ENCODE results near the gene HOXC13. TPM values are rescaled to one million over a fixed set of nuclear protein-coding genes. Genes with fewer than 3 reads are reported as not detected.

HOXC13 gene
- total and polyA plus RNA-seq, 2 donors: 0.05 to 0.07 TPM

GRCh38 chr12:53967421-53967925, 28.8 kb downstream of the HOXC13 start:
- H3K27me3 ChIP-seq (ENCODE audit: control insufficient read depth in 2 of 2, insufficient read depth in 1 of 2, low read length in 1 of 2): peaks cover 89 to 100% of the 10 kb centered on the region in 2 donors
- no peaks in the 10 kb centered on the region for H3K9me3 ChIP-seq (ENCODE audit: control insufficient read depth in 2 of 2, insufficient read depth in 1 of 2, low read length in 1 of 2)
- H3K36me3 ChIP-seq (ENCODE audit: control insufficient read depth in 2 of 2, insufficient read depth in 2 of 2, low read length in 1 of 2): no peaks in the 10 kb centered on the region
- H3K4me3 ChIP-seq (ENCODE audit: low read length in 2 of 2): no peak overlapping the region
- no peak overlapping the region for H3K27ac ChIP-seq (ENCODE audit: low read depth in 1 of 2, low read length in 1 of 2)
- 8% methylated on average over 5 of the region's 5 CpGs for WGBS
- H3K4me1 ChIP-seq (ENCODE audit: control insufficient read depth in 2 of 2, insufficient read depth in 2 of 2, low read length in 2 of 2): no peaks in the 10 kb centered on the region
- no peak for DNase-seq (ENCODE audit: low read depth in 6 of 9, low spot score in 9 of 9)

GRCh38 chr12:53968214-53969127, 29.8 kb downstream of the HOXC13 start:
- no peaks in the 10 kb centered on the region for H3K4me1 ChIP-seq (ENCODE audit: control insufficient read depth in 2 of 2, insufficient read depth in 2 of 2, low read length in 2 of 2)
- H3K36me3 ChIP-seq (ENCODE audit: control insufficient read depth in 2 of 2, insufficient read depth in 2 of 2, low read length in 1 of 2): no peaks in the 10 kb centered on the region
- DNase-seq (ENCODE audit: low read depth in 6 of 9, low spot score in 9 of 9): no peak
- H3K27me3 ChIP-seq (ENCODE audit: control insufficient read depth in 2 of 2, insufficient read depth in 1 of 2, low read length in 1 of 2): peaks cover 81 to 100% of the 10 kb centered on the region in 2 donors
- H3K9me3 ChIP-seq (ENCODE audit: control insufficient read depth in 2 of 2, insufficient read depth in 1 of 2, low read length in 1 of 2): peaks cover 0 to 4% of the 10 kb centered on the region in 2 donors
- no peak overlapping the region for H3K4me3 ChIP-seq (ENCODE audit: low read length in 2 of 2)
- WGBS: 14% methylated on average over 24 of the region's 24 CpGs
- H3K27ac ChIP-seq (ENCODE audit: low read depth in 1 of 2, low read length in 1 of 2): no peak overlapping the region

GRCh38 chr12:53969588-53970259, 31.1 kb downstream of the HOXC13 start:
- no peaks in the 10 kb centered on the region for H3K36me3 ChIP-seq (ENCODE audit: control insufficient read depth in 2 of 2, insufficient read depth in 2 of 2, low read length in 1 of 2)
- no peak for DNase-seq (ENCODE audit: low read depth in 6 of 9, low spot score in 9 of 9)
- H3K4me1 ChIP-seq (ENCODE audit: control insufficient read depth in 2 of 2, insufficient read depth in 2 of 2, low read length in 2 of 2): no peaks in the 10 kb centered on the region
- 22% methylated on average over 12 of the region's 12 CpGs for WGBS
- H3K27me3 ChIP-seq (ENCODE audit: control insufficient read depth in 2 of 2, insufficient read depth in 1 of 2, low read length in 1 of 2): peaks cover 85 to 100% of the 10 kb centered on the region in 2 donors
- H3K4me3 ChIP-seq (ENCODE audit: low read length in 2 of 2): no peak overlapping the region
- H3K27ac ChIP-seq (ENCODE audit: low read depth in 1 of 2, low read length in 1 of 2): no peak overlapping the region
- H3K9me3 ChIP-seq (ENCODE audit: control insufficient read depth in 2 of 2, insufficient read depth in 1 of 2, low read length in 1 of 2): peaks cover 0 to 10% of the 10 kb centered on the region in 2 donors

GRCh38 chr12:53970451-53970850, 31.8 kb downstream of the HOXC13 start:
- Histone ChIP-seq H3K4me3 (ENCODE audit: low read length in 2 of 2) (no peak overlapping the region), H3K27ac (ENCODE audit: low read depth in 1 of 2, low read length in 1 of 2) (no peak overlapping the region), H3K9me3 (ENCODE audit: control insufficient read depth in 2 of 2, insufficient read depth in 1 of 2, low read length in 1 of 2) (peaks cover 0 to 12% of the 10 kb centered on the region in 2 donors), H3K27me3 (ENCODE audit: control insufficient read depth in 2 of 2, insufficient read depth in 1 of 2, low read length in 1 of 2) (peaks cover 88 to 100% of the 10 kb centered on the region in 2 donors), H3K4me1 (ENCODE audit: control insufficient read depth in 2 of 2, insufficient read depth in 2 of 2, low read length in 2 of 2) (no peaks in the 10 kb centered on the region), H3K36me3 (ENCODE audit: control insufficient read depth in 2 of 2, insufficient read depth in 2 of 2, low read length in 1 of 2) (no peaks in the 10 kb centered on the region)
- DNase-seq (ENCODE audit: low read depth in 6 of 9, low spot score in 9 of 9): no peak
- WGBS: 23% methylated on average over 4 of the region's 4 CpGs

DNA sequence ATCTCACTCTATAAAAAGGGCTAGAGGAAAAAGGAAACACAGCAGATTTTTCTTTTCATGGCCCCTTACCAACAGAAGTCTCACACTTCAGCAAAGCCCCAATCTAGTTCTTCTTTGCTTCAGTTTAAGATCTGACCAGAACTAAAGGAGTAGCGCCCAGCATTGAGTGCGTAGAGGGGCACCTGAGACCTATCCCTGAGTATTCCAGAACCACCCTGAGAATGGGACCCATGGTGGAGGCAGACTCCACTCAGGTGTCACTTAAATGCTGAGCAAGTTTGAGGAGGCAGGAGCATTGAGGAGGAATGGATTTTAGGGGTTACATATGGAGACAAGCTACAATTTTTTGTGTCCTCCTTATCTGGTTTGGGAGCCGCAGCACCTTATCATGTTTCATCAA, 32.5 kb downstream of the HOXC13 start:
- WGBS: 71% methylated on average over 3 of the region's 3 CpGs
- Histone ChIP-seq H3K4me3 (ENCODE audit: low read length in 2 of 2) (no peak overlapping the region), H3K27ac (ENCODE audit: low read depth in 1 of 2, low read length in 1 of 2) (no peak overlapping the region), H3K36me3 (ENCODE audit: control insufficient read depth in 2 of 2, insufficient read depth in 2 of 2, low read length in 1 of 2) (no peaks in the 10 kb centered on the region), H3K9me3 (ENCODE audit: control insufficient read depth in 2 of 2, insufficient read depth in 1 of 2, low read length in 1 of 2) (peaks cover 0 to 16% of the 10 kb centered on the region in 2 donors), H3K4me1 (ENCODE audit: control insufficient read depth in 2 of 2, insufficient read depth in 2 of 2, low read length in 2 of 2) (no peaks in the 10 kb centered on the region), H3K27me3 (ENCODE audit: control insufficient read depth in 2 of 2, insufficient read depth in 1 of 2, low read length in 1 of 2) (peaks cover 87 to 100% of the 10 kb centered on the region in 2 donors)
- no peak for DNase-seq (ENCODE audit: low read depth in 6 of 9, low spot score in 9 of 9)

GRCh38 chr12:53971686-53972085, 33.1 kb downstream of the HOXC13 start:
- peaks cover 0 to 16% of the 10 kb centered on the region in 2 donors for H3K9me3 ChIP-seq (ENCODE audit: control insufficient read depth in 2 of 2, insufficient read depth in 1 of 2, low read length in 1 of 2)
- peaks cover 87 to 100% of the 10 kb centered on the region in 2 donors for H3K27me3 ChIP-seq (ENCODE audit: control insufficient read depth in 2 of 2, insufficient read depth in 1 of 2, low read length in 1 of 2)
- H3K4me1 ChIP-seq (ENCODE audit: control insufficient read depth in 2 of 2, insufficient read depth in 2 of 2, low read length in 2 of 2): no peaks in the 10 kb centered on the region
- DNase-seq (ENCODE audit: low read depth in 6 of 9, low spot score in 9 of 9): no peak
- H3K36me3 ChIP-seq (ENCODE audit: control insufficient read depth in 2 of 2, insufficient read depth in 2 of 2, low read length in 1 of 2): no peaks in the 10 kb centered on the region
- no peak overlapping the region for H3K27ac ChIP-seq (ENCODE audit: low read depth in 1 of 2, low read length in 1 of 2)
- 27% methylated on average over 2 of the region's 2 CpGs for WGBS
- H3K4me3 ChIP-seq (ENCODE audit: low read length in 2 of 2): no peak overlapping the region

DNA sequence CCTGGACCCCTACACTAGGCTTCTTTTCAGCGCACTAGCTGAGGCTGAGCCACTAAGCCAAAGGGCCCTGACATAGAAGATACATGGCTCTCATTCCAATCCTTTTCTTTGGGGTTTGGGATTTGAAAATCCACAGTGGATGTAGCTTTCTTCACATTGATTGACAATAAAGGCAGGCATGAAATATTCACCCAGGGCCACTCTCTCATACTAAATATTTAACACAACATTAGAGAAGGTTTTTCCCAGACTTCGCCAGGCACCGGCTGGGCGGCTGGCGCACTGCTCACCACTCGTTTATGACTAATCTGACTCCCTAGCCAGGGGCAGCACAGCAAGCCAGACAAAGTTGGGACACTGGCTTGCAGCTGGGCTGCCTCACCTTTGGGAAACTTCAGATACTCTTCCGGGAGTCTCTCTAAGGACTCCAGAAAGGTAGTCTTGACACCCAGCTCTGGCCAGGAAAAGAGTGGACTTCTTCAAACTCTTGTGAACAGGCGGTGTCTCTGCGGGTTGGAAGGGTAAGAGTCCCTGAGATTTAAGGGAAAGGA, 33.6 kb downstream of the HOXC13 start:
- no peaks in the 10 kb centered on the region for H3K4me1 ChIP-seq (ENCODE audit: control insufficient read depth in 2 of 2, insufficient read depth in 2 of 2, low read length in 2 of 2)
- WGBS: 31% methylated on average over 9 of the region's 9 CpGs
- peaks cover 87 to 100% of the 10 kb centered on the region in 2 donors for H3K27me3 ChIP-seq (ENCODE audit: control insufficient read depth in 2 of 2, insufficient read depth in 1 of 2, low read length in 1 of 2)
- DNase-seq (ENCODE audit: low read depth in 6 of 9, low spot score in 9 of 9): no peak
- peaks cover 0 to 16% of the 10 kb centered on the region in 2 donors for H3K9me3 ChIP-seq (ENCODE audit: control insufficient read depth in 2 of 2, insufficient read depth in 1 of 2, low read length in 1 of 2)
- no peaks in the 10 kb centered on the region for H3K36me3 ChIP-seq (ENCODE audit: control insufficient read depth in 2 of 2, insufficient read depth in 2 of 2, low read length in 1 of 2)
- H3K27ac ChIP-seq (ENCODE audit: low read depth in 1 of 2, low read length in 1 of 2): no peak overlapping the region
- no peak overlapping the region for H3K4me3 ChIP-seq (ENCODE audit: low read length in 2 of 2)

GRCh38 chr12:53972722-53973235, 34.1 kb downstream of the HOXC13 start, which contains the start of gene HOXC11:
Gene HOXC11, plus strand, starts transcription at chr12:53973126. Its CDS starts 116 bp downstream, at chr12:53973242.
- WGBS: 8% methylated on average over 21 of the region's 21 CpGs
- Histone ChIP-seq H3K4me1 (ENCODE audit: control insufficient read depth in 2 of 2, insufficient read depth in 2 of 2, low read length in 2 of 2) (no peaks in the 10 kb centered on the region), H3K4me3 (ENCODE audit: low read length in 2 of 2) (no peak within 1 kb of the TSS), H3K36me3 (ENCODE audit: control insufficient read depth in 2 of 2, insufficient read depth in 2 of 2, low read length in 1 of 2) (no peaks in the 10 kb centered on the region), H3K27me3 (ENCODE audit: control insufficient read depth in 2 of 2, insufficient read depth in 1 of 2, low read length in 1 of 2) (peaks cover 87 to 100% of the 10 kb centered on the region in 2 donors), H3K9me3 (ENCODE audit: control insufficient read depth in 2 of 2, insufficient read depth in 1 of 2, low read length in 1 of 2) (peaks cover 0 to 16% of the 10 kb centered on the region in 2 donors), H3K27ac (ENCODE audit: low read depth in 1 of 2, low read length in 1 of 2) (no peak within 1 kb of the TSS)
- no peak for DNase-seq (ENCODE audit: low read depth in 6 of 9, low spot score in 9 of 9)

Data from thymus (tissue), 11 donors.